SHP77 (cell line): ENCODE results near the gene RMDN3.

Experiments used
- DNase-seq, 2 experiments: peaks; one replicate each; lab custom pipeline; 2025; lab: John Stamatoyannopoulos, UW

RMDN3 gene

DNA sequence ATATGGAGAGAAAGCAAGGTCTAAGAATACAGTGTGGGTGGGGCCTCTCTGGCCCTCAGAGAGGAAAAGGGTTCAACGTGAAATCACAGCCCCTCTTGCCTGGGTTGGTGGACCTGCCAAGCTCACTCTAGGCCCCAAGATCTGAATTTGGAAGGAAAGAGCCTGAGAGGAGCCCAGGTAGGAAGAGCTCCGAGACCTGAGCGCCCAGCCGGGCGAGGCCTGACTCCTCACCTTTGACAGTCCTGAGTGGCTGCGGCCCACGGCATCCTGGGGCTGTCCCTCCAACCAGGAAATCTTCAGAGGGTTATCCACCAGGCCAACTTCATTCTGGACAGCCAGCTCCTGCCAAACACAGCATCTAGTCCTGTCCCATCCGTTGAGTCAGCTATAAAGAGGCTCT lies 18.4 kb upstream of the RMDN3 start:
- no peak for DNase-seq

DNA sequence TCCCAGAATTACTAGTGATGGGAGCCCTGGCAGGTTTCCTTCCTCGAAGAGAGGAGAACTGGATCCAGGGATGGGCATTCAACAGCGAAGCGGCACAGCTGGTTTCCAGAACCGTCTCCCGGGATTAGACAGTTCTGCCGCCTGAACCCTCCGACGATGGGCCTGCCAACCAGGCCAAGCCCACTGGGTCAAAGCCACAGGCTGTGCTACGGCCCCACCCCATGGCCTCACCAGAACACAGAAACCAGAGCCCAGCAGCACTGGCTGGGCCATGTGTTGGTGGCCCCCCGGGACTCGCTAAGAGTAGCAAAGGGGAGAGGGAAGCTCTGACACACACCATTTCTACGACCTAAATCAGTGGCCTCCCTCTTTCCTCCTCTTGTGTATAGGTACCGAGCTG lies 17.0 kb upstream of the RMDN3 start:
- no peak for DNase-seq

DNA sequence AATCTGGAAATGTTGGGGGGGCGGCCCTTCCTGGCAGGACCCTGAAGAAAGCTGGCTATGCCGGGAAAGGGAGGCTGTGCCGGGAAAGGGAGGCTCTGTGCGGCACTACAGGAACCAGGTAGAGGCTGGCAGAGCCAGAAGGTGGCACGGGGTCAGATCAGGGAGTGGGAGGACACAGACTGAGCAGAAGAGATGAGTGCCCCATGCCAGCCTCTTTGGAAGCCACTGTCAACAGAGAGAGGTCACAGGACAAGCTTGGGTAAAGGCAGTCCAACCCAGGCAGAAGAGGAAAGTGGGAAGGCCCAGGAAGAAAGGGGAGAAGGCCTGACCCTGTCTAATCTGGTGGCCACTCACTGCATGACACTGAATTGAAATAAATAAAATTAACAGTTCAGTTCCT lies 16.2 kb upstream of the RMDN3 start:
- no peak for DNase-seq

DNA sequence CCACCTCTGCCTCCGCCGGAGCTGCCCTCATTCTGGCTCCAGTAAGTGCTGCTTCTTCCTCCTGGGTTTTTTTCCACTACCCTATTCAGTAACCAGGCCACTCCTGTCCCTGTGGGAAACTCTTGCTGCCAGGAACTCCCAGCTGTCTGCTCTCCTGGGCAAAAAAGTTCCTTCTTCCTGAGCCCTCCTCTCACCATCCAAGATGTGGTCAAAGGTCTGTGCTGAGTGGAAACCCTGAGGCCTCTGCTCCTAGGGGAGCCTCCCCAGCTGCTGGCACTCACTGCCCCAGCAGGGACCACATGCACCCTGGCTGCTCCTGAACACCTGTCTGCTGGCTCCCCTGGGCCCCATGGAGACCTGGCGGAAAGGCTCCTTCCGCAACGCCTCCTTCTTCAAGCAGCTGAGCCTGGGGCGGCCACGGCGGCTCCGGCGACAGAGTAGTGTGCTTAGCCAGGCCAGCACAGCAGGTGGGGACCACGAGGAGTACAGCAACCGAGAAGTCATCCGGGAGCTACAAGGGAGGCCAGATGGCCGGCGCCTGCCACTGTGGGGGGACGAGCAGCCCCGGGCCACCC lies 15.2 kb upstream of the RMDN3 start:
- no peak for DNase-seq

DNA sequence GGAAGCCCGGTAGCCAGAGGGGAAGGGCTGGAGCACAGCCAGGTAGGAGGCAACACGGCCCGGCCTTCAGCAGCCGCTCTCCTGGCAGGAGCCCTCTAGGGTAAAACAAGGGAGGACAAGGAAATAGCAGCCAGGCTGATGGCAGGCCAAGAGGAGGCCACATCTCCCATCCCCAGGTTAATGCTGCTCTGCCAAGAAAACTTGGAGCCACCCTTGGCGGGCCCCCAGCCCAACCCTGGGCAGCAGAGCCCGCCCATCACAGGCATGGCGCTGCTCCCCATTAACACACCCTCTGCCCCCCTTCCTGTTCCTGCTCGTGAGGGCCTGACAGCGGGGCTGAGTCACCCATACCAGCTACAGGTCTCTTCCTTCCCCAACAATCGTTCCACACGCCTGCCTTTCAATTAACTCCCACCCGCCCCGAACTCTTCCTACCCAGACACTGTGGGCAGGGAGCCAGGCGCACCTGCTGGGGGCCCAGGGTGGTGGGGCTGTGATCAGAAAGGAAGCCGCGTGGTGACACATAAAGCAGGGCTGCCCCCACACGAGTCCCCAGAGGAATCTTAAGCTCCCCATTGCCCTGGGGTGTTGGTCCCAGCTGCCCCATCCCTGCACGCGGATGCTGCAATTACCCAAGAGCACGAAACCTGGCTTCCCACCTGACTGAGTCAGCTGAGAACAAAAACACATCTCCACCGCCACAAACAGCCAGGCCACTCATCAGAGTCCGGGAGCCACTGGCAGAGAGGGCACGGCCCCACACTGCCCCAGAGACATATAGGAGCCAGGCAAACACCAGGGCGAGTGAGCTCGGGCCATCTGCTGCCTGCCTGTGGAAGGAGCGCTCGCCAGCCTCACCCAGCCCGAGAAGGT lies 14.5 kb upstream of the RMDN3 start, which contains the start of gene C15orf62:
TSS of gene C15orf62 (plus strand) at position 707 of the 873 bp plus-strand sequence. CDS start 516 bp downstream, outside the sequence.
- no peak for DNase-seq

DNA sequence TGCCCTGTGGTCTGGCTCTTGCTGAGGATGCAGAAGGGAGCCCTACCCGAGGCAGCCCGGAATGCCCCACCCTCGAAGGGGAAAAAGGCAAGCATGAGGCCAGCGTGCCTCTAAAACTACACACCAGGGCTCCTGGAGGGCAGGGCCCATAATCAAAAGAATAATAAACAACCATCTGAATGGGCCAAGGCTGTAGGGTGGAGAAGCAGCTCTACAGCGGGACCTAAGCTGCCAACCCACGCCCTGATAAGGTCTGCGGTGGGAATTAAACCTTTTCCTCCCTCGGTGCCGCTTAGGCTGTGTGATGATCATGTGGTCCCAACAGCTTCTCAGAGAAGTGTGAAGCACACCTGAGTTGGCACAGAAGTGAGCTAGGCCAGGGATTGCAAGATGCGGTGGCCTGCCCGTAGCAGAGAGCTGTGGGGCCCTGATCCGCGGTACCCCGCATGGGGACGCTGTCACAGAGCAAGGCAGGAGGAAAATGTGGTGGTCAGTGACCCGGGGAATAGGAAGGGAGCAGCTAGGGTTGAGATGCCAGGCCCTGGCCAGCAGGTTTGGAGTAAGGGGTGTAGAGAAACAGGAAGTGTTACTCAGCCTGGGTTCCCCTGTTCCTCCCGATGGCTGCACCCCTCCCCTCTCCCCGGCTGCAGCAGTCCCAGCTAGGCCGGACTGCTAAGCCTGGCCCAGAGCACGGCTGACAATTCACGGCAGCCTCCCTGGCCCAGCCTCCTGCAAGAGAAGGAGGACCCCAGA lies 13.6 kb upstream of the RMDN3 start:
- no peak for DNase-seq

DNA sequence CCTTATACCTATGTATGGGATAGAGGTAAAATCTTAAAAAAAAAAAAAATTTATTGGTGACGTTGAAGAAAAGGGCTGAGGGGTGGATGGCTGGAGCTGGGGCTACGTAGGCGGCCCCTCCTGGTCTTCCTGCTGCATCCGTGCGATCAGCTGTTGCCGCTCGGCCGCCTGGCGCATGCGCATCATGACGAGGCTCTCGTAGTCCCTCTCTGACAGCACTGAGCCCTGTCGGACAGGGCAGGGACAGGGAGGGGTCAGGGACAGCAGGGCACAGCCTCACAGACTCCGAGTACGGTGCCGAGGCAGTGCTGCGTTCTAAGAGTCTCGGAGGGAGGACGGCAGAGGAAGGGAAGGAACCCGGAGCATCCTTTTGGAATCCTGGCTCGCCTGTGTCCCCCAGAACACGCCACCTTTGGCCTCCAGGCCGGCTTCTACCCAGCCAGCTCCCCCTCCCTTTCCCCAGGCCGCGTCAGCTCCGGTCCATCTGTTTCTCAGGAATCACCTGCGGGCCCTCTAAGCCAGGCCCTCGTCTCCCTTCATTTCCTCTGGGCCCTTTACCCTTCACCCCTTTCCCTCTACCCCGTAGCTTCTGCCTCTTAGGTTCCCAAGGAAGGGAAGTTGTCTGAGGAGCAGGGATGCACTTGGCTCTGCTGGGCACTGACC lies 12.9 kb upstream of the RMDN3 start:
- no peak for DNase-seq

DNA sequence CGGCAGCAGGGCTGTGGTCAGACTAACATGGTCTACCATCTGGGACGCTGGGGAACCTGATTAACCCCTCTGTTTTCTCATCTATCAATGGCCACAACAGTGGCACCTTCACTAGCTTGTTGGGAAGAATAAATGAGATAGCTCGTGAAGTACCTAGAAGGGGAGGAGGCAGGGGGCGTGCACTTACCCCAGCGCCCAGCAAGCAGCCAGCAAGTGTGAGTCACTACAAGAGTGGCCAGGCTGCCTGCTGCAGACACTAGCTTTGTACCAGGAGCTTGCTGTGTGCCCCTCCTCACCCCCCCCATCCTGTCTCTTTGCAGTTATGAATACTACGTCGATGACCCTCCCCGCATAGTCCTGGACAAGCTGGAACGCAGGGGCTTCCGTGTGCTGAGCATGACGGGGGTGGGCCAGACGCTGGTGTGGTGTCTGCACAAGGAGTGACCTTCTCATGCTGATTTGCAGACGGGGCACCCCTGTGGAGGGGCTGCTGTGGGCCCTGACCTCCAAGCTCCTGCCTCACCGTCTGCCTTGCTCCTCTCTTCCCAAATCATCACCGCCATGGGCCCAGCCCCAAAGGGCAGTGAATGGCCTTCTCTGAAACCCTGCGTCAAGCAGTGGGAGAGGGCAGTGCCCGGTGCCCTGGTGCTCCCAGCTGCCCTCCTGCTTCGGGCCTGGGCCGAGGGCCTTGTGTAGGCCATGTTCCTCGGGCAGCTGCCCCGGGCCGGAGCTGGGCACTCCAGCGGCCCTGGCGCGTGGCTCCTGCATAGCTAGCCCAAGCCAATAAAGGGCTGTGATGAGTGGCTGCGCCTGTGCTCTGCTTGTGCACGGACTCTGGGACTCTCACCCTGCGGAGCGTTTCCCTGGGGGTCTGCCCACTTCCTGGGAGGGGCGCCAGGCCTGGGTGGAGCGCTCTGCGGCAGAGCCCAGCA lies 12.1 kb upstream of the RMDN3 start:
- DNase-seq = no peak

DNA sequence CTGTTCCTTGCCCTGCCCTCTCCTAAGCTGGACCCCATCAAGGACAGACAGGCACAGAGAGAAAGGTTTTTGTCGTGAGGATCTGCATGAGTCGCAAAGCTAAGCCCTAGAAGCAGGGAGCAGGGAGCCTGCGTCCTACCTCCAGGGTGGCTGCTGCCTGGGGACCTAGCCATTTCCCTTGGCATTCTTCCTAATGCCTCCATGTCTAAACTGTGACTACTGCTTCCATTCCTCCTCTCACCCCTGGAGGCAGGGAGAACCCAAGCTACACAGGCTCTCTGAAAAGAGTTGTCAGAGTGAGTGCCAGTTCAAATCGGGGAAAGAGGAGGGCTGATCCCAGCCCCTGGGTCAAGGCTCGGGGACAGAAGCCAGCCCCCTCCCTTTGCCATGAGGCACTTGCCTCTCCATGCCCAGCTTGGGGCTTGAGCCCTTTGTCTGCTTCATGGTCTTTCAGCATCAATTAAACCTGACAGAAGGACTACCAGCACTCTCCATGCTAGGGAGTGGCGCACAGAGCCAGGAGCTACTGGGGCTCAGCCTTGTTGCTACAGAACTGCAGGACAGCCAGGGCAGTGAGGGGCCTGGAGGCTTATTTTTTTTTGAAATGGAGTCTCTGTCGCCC lies 11.3 kb upstream of the RMDN3 start:
- DNase-seq = no peak

DNA sequence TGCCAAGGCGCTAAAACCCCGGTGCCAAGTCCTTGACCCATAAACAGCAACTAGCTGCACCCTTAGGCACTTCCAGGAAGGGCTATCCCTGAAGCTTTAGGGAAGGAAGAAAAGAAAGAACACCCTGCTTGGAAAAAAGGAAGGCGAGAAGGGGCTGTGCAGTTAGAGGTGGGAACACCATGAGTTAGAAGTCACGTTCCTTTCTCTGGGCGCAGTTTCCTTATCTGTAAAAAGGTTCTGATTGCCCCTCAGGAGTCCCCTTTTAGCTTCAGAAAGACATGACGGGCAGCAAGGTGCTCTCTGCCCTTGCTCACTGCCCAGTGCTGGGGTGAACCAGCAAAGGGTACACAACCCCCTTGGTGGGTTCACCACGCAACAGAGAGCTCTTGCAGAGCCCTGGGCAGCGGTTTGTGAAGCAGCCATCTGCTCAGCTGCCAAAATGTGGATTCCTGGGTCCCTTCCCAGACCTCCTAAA lies 9.6 kb upstream of the RMDN3 start:
- DNase-seq = no peak

DNA sequence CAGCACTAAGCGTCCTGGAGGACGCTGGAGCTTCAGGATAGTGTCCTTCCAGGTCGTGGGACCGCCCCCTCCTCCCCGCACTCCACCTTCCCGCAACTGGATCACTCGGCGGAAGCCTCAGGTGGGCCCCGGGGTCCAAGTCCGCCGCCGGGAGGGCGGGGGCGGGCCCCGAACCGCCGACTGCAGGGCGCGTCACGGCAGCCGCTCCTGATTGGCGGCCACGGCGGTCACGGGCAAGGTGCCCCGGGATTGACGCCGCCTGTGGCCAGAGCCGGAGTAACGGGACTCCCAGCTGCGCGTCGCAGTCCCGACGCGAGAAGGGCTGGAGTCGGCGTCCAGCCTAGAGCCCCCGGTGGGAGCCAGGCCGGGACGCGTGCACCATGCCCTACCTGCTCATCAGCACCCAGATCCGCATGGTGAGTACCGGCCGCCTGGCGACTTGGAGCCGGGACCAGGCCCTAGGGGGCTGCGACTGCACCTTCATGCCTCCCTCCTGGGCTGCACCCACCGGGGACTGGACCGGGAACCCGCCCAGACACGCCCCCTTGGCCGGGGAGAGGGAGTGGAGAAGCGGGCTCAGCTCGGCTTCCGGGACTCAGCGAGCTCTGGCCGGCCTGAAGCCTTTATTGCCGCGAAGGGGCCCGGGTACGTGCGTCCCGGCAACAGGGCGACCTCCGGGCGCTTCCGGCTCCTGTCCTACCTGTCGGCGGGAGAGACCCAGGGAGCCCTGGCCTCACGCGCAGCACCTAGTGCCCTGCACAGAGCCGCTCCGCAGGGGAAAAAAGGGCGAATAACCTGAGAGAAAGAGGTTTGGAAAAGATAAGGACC lies 9.0 kb upstream of the RMDN3 start, which contains the start of gene GCHFR:
TSS of gene GCHFR (plus strand) at position 268 of the 828 bp plus-strand sequence. CDS start at position 381, 113 bp downstream.
- peak; percentile 60 to 71 for DNase-seq

DNA sequence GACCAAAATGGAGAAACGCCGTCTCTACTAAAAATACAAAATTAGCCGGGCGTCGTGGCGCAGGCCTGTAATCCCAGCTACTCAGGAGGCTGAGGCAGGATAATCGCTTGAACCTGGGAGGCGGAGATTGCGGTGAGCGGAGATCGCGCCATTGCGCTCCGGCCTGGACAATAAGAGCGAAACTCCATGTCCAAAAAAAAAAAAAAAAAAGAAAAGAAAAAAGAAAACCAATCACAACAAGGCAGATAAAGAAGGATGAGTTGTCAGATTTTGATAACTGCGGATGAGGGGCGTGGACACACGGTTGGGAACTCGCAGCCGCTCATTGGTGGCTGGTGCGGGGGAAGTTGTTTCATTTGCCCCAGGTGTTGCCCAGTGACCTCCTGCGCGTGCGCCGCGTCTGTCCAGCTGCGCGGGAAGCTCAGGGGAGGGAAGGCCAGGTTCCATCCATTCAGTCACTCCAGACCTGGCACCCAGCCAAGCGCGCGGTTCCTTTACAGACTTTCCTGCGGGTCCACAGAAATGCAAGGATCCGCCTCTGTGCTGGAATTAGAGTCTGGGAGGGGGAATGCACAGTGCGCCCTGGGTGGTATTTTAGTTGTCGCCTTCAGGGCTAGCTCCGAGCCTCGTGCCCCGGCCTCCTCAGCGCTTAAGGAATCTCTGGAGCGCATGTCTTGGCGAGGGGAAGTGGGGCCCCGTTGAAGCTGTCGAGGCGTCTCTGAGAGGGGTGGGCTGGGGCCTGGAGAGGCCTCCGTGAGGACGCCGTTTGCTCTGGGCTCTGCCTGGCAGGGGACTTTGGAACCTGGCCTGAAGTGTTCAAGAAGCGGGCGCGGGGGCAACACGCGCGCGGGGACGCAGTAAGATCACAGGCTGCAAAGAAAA lies 8.1 kb upstream of the RMDN3 start:
- DNase-seq = peak; percentile 88 to 91

DNA sequence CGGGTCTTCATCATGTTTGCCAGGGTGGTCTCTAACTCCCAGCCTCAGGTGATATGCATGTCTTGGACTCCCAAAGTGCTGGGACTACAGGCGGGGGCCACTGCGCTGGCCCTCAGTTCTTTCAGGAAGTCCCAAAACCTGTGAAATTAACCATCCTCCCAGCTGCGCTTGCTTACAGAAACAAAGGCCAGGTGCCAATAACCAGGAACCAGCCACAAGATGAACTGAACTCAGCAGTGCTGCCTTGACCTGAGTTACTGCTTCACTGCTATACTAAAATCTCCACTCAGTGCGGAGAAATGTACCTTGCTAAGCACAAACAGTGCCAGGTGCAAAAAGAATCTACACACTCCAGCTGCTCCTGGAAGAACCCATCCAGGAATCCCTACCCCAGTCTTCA lies 4.9 kb upstream of the RMDN3 start:
- DNase-seq = no peak

DNA sequence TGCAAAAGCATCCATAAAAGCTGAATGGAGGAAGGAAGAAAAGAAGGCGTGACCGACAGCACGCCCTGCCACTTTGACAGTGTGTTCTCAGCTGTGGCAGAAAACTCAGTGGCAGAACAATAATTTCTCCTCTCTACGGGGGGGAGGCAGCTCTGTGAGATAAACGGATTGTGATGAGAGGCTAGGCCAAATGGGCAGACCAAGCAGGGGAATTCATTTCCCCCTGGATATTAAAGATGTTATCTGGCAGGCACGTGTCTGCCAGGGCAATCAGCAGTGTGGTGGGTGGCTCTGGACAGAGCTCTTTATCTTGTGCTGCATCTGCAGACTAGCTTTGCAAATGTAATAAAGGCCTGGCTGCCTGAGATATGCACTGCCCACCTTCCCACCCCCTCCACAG lies 1.9 kb upstream of the RMDN3 start:
- no peak for DNase-seq

DNA sequence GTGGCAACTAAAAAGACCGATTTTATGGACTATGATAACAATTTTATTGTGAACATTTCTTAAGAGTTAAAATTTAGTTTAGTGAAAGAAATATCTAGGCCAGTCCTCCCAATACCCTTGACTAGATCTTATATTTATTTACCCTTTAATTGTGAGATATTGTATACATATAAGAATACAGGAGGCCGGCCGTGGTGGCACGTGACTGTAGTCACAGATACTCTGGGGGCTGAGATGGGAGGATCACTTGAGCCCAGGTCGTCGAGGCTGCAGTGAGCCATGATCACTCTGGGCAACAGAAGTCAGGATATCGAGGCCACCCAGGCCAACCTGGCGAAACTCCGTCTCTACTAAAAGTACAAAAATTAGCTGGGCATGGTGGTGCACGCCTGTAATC lies 756 bp upstream of the RMDN3 start:
- DNase-seq = peak in 1 of 2 experiments; percentile 23

DNA sequence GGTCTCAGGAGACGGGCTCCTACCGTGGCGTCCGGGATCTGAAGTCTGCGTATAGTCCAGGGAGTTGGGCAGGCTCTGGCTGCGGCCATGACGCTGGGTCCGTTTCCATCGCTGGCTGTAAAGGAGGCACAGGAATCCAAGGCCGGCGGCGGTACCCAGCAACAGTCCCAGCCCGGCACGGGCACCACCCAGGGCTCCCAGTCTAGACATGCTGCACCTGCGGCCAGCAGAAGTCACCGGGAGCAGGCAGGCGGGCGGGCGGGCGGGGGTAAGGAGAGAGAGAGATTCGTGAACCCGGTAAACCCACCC lies 526 bp downstream of the RMDN3 start:
- DNase-seq = no peak

DNA sequence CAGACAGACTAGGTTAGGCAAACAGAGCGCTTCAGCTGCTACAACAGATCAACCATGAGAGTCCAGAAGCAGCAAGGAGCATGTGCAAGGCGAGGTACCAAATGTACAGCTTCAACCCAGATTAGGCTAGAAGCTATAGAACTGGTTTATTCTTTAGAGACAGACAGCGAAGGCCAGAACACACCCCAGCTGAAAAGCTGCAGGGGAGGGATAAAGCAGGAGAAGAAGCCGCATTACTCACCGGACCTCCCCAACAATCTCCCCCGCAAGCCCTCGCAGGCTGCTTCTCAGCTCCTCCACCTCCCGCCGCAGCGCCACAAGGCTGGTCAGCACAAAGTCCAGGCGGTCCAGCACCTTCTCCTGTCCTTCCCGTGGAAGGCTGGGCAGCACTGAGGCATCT lies 3.3 kb downstream of the RMDN3 start:
- DNase-seq = no peak

DNA sequence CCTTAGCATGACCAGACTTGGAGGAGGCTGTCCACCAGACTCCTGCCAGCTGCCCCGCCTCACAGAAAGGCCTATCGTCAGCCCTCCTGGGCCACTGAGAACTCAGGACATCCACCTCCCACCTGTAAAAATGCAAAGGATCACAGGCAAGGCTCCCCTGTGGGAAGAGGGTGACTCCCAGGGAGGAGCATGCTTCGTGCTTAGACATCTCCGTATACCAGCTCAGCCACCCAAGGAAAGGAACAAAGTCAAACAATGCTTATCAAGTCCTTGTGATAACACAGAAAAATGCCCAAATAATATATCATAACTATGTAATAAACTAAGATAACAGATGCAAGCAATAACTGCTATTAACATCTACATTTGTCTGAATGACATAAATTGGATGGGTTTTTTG lies 4.2 kb downstream of the RMDN3 start:
- DNase-seq = no peak

DNA sequence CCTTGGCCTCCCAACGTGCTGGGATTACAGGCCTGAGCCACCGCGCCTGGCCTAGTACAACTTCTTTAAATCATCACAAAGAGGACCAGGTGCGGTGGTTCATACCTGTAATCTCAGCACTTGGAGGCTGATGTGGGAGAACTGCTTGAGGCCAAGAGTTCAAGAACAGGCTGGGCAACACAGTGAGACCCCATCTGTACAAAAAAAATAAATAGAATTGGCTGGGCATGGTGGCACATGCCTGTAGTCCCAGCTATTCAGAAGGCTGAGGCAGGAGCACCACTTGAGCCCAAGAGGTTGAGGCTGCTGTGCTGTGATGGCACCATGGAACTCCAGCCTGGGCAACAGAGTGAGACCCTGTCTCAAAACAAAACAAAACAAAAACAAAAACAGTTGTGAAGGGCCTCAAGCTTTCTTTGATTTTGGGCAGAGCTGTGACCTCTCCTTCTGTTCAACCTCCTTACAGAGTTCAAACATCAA lies 5.9 kb downstream of the RMDN3 start:
- no peak for DNase-seq
